Peyer's patch (tissue), 4 donors: ENCODE results near the gene RCOR1.

Experiments used
- POLR2A ChIP-seq, 2 donors: fragments of 450-650 bp; IDR thresholded peaks; one replicate each; pipeline ENCODE4 v1.5.1; 2017; ENCODE audit warnings: antibody characterized with exemption in 2 of 2, mild to moderate bottlenecking in 2 of 2, moderate library complexity in 2 of 2
- TF ChIP-seq, protein P1 (sequence below), 6 experiments: fragments of 450-650 bp in 4 of 6; fragments of 200-600 bp in 2 of 6; sonication (generic) in 1 of 6; IDR thresholded peaks; one replicate each; pipeline ENCODE4 v1.5.1; 2017 to 2019; ENCODE audit warnings: antibody characterized with exemption in 6 of 6, mild to moderate bottlenecking in 3 of 6, moderate library complexity in 1 of 6

GRCh38 chr14:102711207-102711606 lies 118.8 kb downstream of the RCOR1 start:
- TF ChIP-seq, protein P1, sequence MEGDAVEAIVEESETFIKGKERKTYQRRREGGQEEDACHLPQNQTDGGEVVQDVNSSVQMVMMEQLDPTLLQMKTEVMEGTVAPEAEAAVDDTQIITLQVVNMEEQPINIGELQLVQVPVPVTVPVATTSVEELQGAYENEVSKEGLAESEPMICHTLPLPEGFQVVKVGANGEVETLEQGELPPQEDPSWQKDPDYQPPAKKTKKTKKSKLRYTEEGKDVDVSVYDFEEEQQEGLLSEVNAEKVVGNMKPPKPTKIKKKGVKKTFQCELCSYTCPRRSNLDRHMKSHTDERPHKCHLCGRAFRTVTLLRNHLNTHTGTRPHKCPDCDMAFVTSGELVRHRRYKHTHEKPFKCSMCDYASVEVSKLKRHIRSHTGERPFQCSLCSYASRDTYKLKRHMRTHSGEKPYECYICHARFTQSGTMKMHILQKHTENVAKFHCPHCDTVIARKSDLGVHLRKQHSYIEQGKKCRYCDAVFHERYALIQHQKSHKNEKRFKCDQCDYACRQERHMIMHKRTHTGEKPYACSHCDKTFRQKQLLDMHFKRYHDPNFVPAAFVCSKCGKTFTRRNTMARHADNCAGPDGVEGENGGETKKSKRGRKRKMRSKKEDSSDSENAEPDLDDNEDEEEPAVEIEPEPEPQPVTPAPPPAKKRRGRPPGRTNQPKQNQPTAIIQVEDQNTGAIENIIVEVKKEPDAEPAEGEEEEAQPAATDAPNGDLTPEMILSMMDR (IDR thresholded peaks at IDR 0.05) = no peak
- no peak for TF ChIP-seq POLR2A (IDR thresholded peaks at IDR 0.05)
